T47D (cell line): Measurements from ENCODE around the gene GORASP1.

Source experiments
- DNase-seq, 2 experiments: peaks; one replicate each; pipeline versions ENCODE4 v3.0.0 to v3.0.0-alpha.2; 2011 to 2012; ENCODE audit warnings: low read depth in 1 of 2, low spot score in 1 of 2
- JUND ChIP-seq: IDR thresholded peaks from 2 replicates; pipeline ENCODE4 v1.6.1; 2012; ENCODE audit warnings: low read depth
- in situ Hi-C: cut with HindIII; loops from 2 replicates; pipeline ENCODE4 v1.10.0; 2016; ENCODE audit warnings: low sequenced_read_pairs, low pct_unique_long_range_greater_than_20kb

GORASP1 gene

GRCh38 chr3:39107388-39108199 is at the start of gene GORASP1, which contains the start of gene TTC21A:
GORASP1 (minus strand) TSS chr3:39107627; CDS start chr3:39107541, 86 bp downstream.
TTC21A (plus strand) TSS chr3:39107680; CDS start chr3:39107838, 158 bp downstream.
- peak; percentile 89 to 92 for DNase-seq
- in situ Hi-C loops = no loop called here
- no peak for TF ChIP-seq JUND

- DNase-seq = no peak
- in situ Hi-C loops = no loop called here
- TF ChIP-seq JUND = no peak
These were observed 49.0 kb upstream of the GORASP1 start for GRCh38 chr3:39156421-39156820.

- DNase-seq = peak in 1 of 2 experiments; percentile 69
- TF ChIP-seq JUND = no peak
- in situ Hi-C loops = no loop called here
These were observed 47.0 kb upstream of the GORASP1 start for GRCh38 chr3:39154280-39155021.

GRCh38 chr3:39153977-39154279 is 46.5 kb upstream of the GORASP1 start:
- no peak for DNase-seq
- TF ChIP-seq JUND = no peak
- in situ Hi-C loops = no loop called here

- in situ Hi-C loops = no loop called here
- DNase-seq = peak; percentile 62 to 90
- no peak; the same call in 1 of the 2 replicates for TF ChIP-seq JUND
These were observed 43.6 kb upstream of the GORASP1 start for GRCh38 chr3:39150803-39151631.

GRCh38 chr3:39150148-39150802 is 42.8 kb upstream of the GORASP1 start:
- in situ Hi-C loops = no loop called here
- no peak for TF ChIP-seq JUND
- no peak for DNase-seq

GRCh38 chr3:39149498-39150147 is 42.2 kb upstream of the GORASP1 start:
- TF ChIP-seq JUND = no peak
- DNase-seq = peak in 1 of 2 experiments; percentile 56
- in situ Hi-C loops = no loop called here

GRCh38 chr3:39149059-39149455 is 41.6 kb upstream of the GORASP1 start:
- no peak for DNase-seq
- in situ Hi-C loops = no loop called here
- no peak for TF ChIP-seq JUND

- no peak for TF ChIP-seq JUND
- in situ Hi-C loops = no loop called here
- DNase-seq = peak in 1 of 2 experiments; percentile 22
These were observed 41.1 kb upstream of the GORASP1 start for GRCh38 chr3:39148435-39149058.

GRCh38 chr3:39147711-39148434 is 40.4 kb upstream of the GORASP1 start:
- DNase-seq = peak in 1 of 2 experiments; percentile 38
- in situ Hi-C loops = no loop called here
- no peak for TF ChIP-seq JUND
